HCT116 (cell line): Measurements from ENCODE around the gene VSX1. TPM values are rescaled to one million over a fixed set of nuclear protein-coding genes. Genes with fewer than 3 reads are reported as not detected.

Experiments used
- ATAC-seq: fragments of 200-7000 bp; cut with Tn5 transposase; 2 replicates; pipeline ENCODE4 v1.9.1; 2020; ENCODE audit warnings: mild to moderate bottlenecking, moderate library complexity
- BruUV-seq: library from RNA; stranded (reverse); fragments of 400-500 nt; replicated peaks from 2 replicates; lab custom pipeline; 2021; lab: Mats Ljungman, UMichigan
- CTCF ChIA-PET: fragments of 300-600 bp; sonication (Branson Sonifier 250); formaldehyde crosslinking; loops from one replicate; lab custom pipeline; 2021; ENCODE audit warnings: antibody characterized with exemption; lab: Charles Lee
- POLR2A ChIA-PET: fragments of 300-600, 350-600 bp; sonication (Branson Sonifier 250); formaldehyde crosslinking; loops from one replicate; lab custom pipeline; 2021; ENCODE audit warnings: antibody characterized with exemption; lab: Charles Lee
- RAD21 ChIA-PET, 2 experiments: fragments of 300-600 bp; sonication (Branson Sonifier 250); formaldehyde crosslinking; loops; one replicate each; lab custom pipeline; 2023; ENCODE audit warnings: low total read pairs in 2 of 2; ENCODE audit not compliant: uncharacterized antibody in 2 of 2, unreplicated experiment in 2 of 2, low non-redundant PET in 1 of 2; lab: Charles Lee
- DNase-seq: peaks from one replicate; pipeline ENCODE4 v3.0.0-alpha.2; 2010; ENCODE audit warnings: low read depth, low spot score
- H2AFZ ChIP-seq: fragments of 200-600 bp; shearing (Covaris generic), sonication (generic); 2 replicates; pipeline ENCODE4 v1.6.1; 2017; ENCODE audit warnings: low read depth, mixed run types, mixed read lengths, antibody characterized with exemption, low read length; ENCODE audit not compliant: poor library complexity, severe bottlenecking
- H3K27ac ChIP-seq: 2 replicates; pipeline ENCODE4 v1.5.1; 2012; ENCODE audit warnings: low read depth, low read length
- H3K27me3 ChIP-seq: fragments of 200-600 bp; sonication (generic); 2 replicates; pipeline ENCODE4 v1.6.1; 2016; ENCODE audit warnings: mixed run types, low read length, mixed read lengths; ENCODE audit not compliant: insufficient read depth
- H3K36me3 ChIP-seq, 2 experiments: fragments of 200-500 bp in 1 of 2; fragments of 200-600 bp in 1 of 2; sonication (Bioruptor generic) in 1 of 2; sonication (generic) in 1 of 2; 2 replicates each; pipeline versions ENCODE4 v1.5.1 to v1.6.1; 2014 to 2016; ENCODE audit warnings: low read length in 2 of 2, inconsistent platforms in 1 of 2, mixed read lengths in 1 of 2, mixed run types in 1 of 2; ENCODE audit not compliant: insufficient read depth in 2 of 2, control insufficient read depth in 1 of 2
- H3K4me1 ChIP-seq, 2 experiments: fragments of 200-600 bp in 1 of 2; sonication (generic) in 1 of 2; 2 replicates each; pipeline versions ENCODE4 v1.5.1 to v1.6.1; 2012 to 2017; ENCODE audit warnings: low read length in 2 of 2, inconsistent platforms in 1 of 2, mild to moderate bottlenecking in 1 of 2, mixed read lengths in 1 of 2, mixed run types in 1 of 2, moderate library complexity in 1 of 2; ENCODE audit not compliant: insufficient read depth in 2 of 2, control insufficient read depth in 1 of 2
- H3K4me2 ChIP-seq: fragments of 200-600 bp; sonication (generic); 2 replicates; pipeline ENCODE4 v1.6.1; 2017; ENCODE audit warnings: mixed run types, low read length, mixed read lengths
- H3K4me3 ChIP-seq, 2 experiments: fragments of 200-600 bp in 1 of 2; sonication (generic) in 1 of 2; replicated peaks in 1 of 2; 2 replicates each; pipeline ENCODE4 v1.5.1; 2011 to 2016; ENCODE audit warnings: low read length in 2 of 2, control low read depth in 1 of 2, low read depth in 1 of 2, mild to moderate bottlenecking in 1 of 2, mixed read lengths in 1 of 2, mixed run types in 1 of 2
- H3K79me2 ChIP-seq: fragments of 200-600 bp; sonication (generic); 2 replicates; pipeline ENCODE4 v1.6.1; 2017; ENCODE audit warnings: mild to moderate bottlenecking, mixed run types, low read length, moderate library complexity, mixed read lengths; ENCODE audit not compliant: insufficient read depth
- H3K9ac ChIP-seq: fragments of 200-600 bp; sonication (generic); 2 replicates; pipeline ENCODE4 v1.6.1; 2016; ENCODE audit warnings: low read length, mixed read lengths
- H3K9me2 ChIP-seq: fragments of 200-600 bp; sonication (generic), shearing (Covaris generic); 2 replicates; pipeline ENCODE4 v1.6.1; 2017; ENCODE audit warnings: mixed run types, mild to moderate bottlenecking, moderate library complexity; ENCODE audit not compliant: insufficient read depth
- H3K9me3 ChIP-seq, 2 experiments: fragments of 200-500 bp in 1 of 2; fragments of 200-600 bp in 1 of 2; sonication (Bioruptor generic) in 1 of 2; sonication (generic) in 1 of 2; 2 replicates each; pipeline ENCODE4 v1.6.1; 2014 to 2017; ENCODE audit warnings: low read length in 2 of 2, mixed read lengths in 2 of 2, inconsistent platforms in 1 of 2, low read depth in 1 of 2, mild to moderate bottlenecking in 1 of 2, mixed run types in 1 of 2, moderate library complexity in 1 of 2; ENCODE audit not compliant: control insufficient read depth in 1 of 2, insufficient read depth in 1 of 2
- H4K20me1 ChIP-seq: fragments of 200-600 bp; sonication (generic), shearing (Covaris generic); 2 replicates; pipeline ENCODE4 v1.6.1; 2017; ENCODE audit warnings: mixed run types, mild to moderate bottlenecking, moderate library complexity; ENCODE audit not compliant: insufficient read depth
- CBX3 ChIP-seq: IDR thresholded peaks from 2 replicates; pipeline ENCODE4 v1.6.1; 2012; ENCODE audit warnings: low read depth
- EGR1 ChIP-seq: IDR thresholded peaks from 2 replicates; pipeline ENCODE4 v1.6.1; 2012; ENCODE audit warnings: low read depth
- ELF1 ChIP-seq: IDR thresholded peaks from 2 replicates; pipeline ENCODE4 v1.6.1; 2012; ENCODE audit warnings: low read depth, borderline replicate concordance
- FOSL1 ChIP-seq: IDR thresholded peaks from 2 replicates; pipeline ENCODE4 v1.6.1; 2012; ENCODE audit warnings: low read depth
- POLR2AphosphoS5 ChIP-seq: IDR thresholded peaks from 2 replicates; pipeline ENCODE4 v1.6.1; 2011; ENCODE audit warnings: mild to moderate bottlenecking, low read depth, low read length, moderate library complexity
- SRF ChIP-seq: IDR thresholded peaks from 2 replicates; pipeline ENCODE4 v1.6.1; 2012; ENCODE audit warnings: low read depth
- TCF7L2 ChIP-seq: IDR thresholded peaks from 2 replicates; pipeline ENCODE4 v1.7.0; 2011; ENCODE audit warnings: borderline replicate concordance, inconsistent platforms; ENCODE audit not compliant: insufficient read depth, insufficient read length; ENCODE audit errors: extremely low read depth
- YY1 ChIP-seq: IDR thresholded peaks from 2 replicates; pipeline ENCODE4 v1.6.1; 2011; ENCODE audit warnings: low read length, low read depth, moderate library complexity, mild to moderate bottlenecking; ENCODE audit not compliant: insufficient replicate concordance; ENCODE audit errors: extremely low read depth
- ZFX ChIP-seq: fragments of 450-650 bp; IDR thresholded peaks from 2 replicates; pipeline ENCODE4 v1.6.1; 2017
- ZNF274 ChIP-seq: fragments of 200-500 bp; sonication (Bioruptor generic); IDR thresholded peaks from 2 replicates; pipeline ENCODE4 v1.6.1; 2014; ENCODE audit warnings: mild to moderate bottlenecking, low read depth, low read length, inconsistent platforms
- intact Hi-C: fragments of 100-400 bp; cut with micrococcal nuclease; formaldehyde crosslinking; loops from 2 replicates; pipeline ENCODE4 v1.10.0; 2022
- total RNA-seq: library from RNA; stranded (reverse); gene quantifications from one replicate; pipeline ENCODE4 v1.2.1, GENCODE V29; 2021; ENCODE audit not compliant: unreplicated experiment
- TF ChIP-seq, protein P1 (sequence below): IDR thresholded peaks from 2 replicates; pipeline ENCODE4 v1.6.1; 2012

The VSX1 gene
- total RNA-seq, 1 experiment from 2014 or later: not detected

DNA sequence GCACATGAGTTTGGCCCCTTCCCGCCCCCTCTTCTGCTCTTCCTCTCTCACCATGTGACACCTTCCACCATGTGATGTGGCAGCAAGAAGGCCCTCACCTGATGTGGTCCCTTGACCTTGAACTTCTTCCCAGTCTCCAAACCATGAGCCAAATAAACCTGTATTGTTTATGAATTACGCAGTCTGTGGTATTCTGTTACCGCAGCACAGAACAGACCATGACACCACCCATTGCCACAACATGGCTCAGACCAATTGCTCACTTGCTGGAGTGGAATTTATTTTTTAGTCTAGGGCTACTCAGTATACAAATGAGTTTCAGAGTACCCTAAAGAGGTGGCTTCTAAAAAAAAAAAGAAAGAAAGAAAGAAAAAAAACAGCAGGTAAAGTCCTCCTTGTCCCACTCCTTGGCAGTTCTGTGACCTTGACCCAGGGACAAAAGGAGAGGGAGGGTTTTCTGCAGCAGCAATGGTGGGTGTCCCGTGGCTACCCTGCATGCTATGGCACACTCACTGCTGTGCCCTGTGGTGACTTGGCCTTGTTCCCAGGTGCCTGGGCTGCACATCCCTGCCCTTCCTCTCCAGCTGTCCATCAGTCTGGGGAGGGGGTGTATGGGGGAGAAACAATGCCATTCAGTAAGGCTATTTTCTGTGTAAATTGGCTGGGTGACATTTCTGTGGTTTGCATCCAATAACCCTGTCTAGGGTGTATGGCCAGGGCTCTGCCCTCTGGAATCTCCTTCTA lies 5.4 kb upstream of the VSX1 start:
- no peak overlapping the region for H3K4me2 ChIP-seq
- H3K27me3 ChIP-seq: peaks cover 2% of the 10 kb centered on the region; the same call in 1 of the 2 replicates
- H3K4me1 ChIP-seq: no peaks in the 10 kb centered on the region
- no peaks in the 10 kb centered on the region for H4K20me1 ChIP-seq
- no peak overlapping the region for H3K27ac ChIP-seq
- no TSS peak for BruUV-seq
- RAD21 ChIA-PET: no interaction called here
- no peaks in the 10 kb centered on the region for H3K9me3 ChIP-seq
- CTCF ChIA-PET: interaction anchor here (1.5 kb wide), 1 partner anchor 22 kb away, joined by 4 read pairs; no protein-coding TSS in a partner anchor
- H3K4me3 ChIP-seq: no peak overlapping the region
- POLR2A ChIA-PET: no interaction called here
- TF ChIP-seq ZNF274: no peak
- TF ChIP-seq ZFX: no peak
- intact Hi-C loops: no loop called here
- no peaks in the 10 kb centered on the region for H3K36me3 ChIP-seq
- no peak overlapping the region for H3K9ac ChIP-seq
- H3K9me2 ChIP-seq: no peaks in the 10 kb centered on the region
- no peaks in the 10 kb centered on the region for H3K79me2 ChIP-seq
- no peak overlapping the region for H2AFZ ChIP-seq
- ATAC-seq: no peak
- DNase-seq: no peak

DNA sequence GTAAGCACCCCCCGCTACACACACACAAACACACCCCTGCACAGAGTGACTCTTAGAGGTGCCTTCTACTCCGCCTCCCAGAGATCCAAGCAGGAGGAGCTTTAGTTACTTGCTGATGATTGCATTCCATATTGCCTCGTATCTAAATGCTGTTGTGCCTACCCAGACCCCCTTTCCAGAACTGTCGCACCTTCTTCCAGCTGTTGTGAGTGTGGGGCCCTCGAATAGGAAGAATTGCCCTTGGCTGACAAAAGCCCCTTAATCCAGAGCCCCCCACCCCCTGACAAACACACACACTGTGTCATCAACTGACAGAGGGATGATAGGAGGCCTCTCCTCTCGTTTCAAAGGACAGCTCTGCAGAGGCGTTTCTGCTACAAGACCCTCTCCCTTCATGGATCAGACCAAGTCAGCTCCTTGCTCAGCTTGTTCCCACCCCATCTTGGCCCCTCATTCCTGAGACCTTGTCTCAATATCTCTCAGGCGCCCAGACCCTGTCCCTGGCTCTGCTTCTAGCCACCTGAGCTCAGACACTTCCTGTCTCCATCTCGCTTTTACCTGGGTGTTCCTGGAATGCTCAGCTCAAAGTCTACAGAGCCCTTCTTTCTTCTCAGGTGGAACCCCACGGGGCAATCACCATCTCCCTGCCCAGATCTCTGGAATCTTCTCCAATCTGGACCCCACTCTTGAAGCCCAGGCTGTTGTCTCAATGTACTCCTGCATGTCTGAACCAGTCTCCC lies 4.0 kb upstream of the VSX1 start:
- CTCF ChIA-PET: interaction anchor here (1.5 kb wide), 1 partner anchor 20 kb away, joined by 4 read pairs; no protein-coding TSS in a partner anchor
- TF ChIP-seq POLR2AphosphoS5: no peak
- no peak for TF ChIP-seq ZNF274
- no peak for TF ChIP-seq FOSL1
- no peak for TF ChIP-seq TCF7L2
- TF ChIP-seq SRF: no peak
- TF ChIP-seq, protein P1, sequence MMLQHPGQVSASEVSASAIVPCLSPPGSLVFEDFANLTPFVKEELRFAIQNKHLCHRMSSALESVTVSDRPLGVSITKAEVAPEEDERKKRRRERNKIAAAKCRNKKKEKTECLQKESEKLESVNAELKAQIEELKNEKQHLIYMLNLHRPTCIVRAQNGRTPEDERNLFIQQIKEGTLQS: no peak
- TF ChIP-seq YY1: no peak
- TF ChIP-seq EGR1: no peak
- no peak for TF ChIP-seq ELF1
- TF ChIP-seq CBX3: no peak
- Histone ChIP-seq H3K9me3 (no peaks in the 10 kb centered on the region), H3K27ac (no peak overlapping the region), H3K27me3 (no peaks in the 10 kb centered on the region; the same call in 1 of the 2 replicates), H4K20me1 (no peaks in the 10 kb centered on the region), H3K4me2 (no peak overlapping the region), H3K9ac (no peak overlapping the region), H3K4me1 (no peaks in the 10 kb centered on the region), H3K79me2 (no peaks in the 10 kb centered on the region), H3K4me3 (no peak overlapping the region), H3K9me2 (no peaks in the 10 kb centered on the region), H2AFZ (no peak overlapping the region), H3K36me3 (no peaks in the 10 kb centered on the region)
- BruUV-seq: no TSS peak
- intact Hi-C loops: no loop called here
- POLR2A ChIA-PET: no interaction called here
- RAD21 ChIA-PET: no interaction called here
- no peak for ATAC-seq
- no peak for DNase-seq
